ENCODE data around the gene GTPBP3. TPM values are rescaled to one million over a fixed set of nuclear protein-coding genes. Genes with fewer than 3 reads are reported as not detected.

The GTPBP3 gene
- total RNA-seq, 1 experiment from 2014 or later = 21.5 TPM

- peak; percentile 100 for DNase-seq (ENCODE audit: low spot score)
Measured at GRCh38 chr19:17309198-17309964, 28.0 kb upstream of the GTPBP3 start, which contains the start of gene DDA1. TSS of gene DDA1 (plus strand) at chr19:17309563. CDS start at chr19:17309655, 92 bp downstream.

- DNase-seq (ENCODE audit: low spot score) = no peak
Measured at GRCh38 chr19:17309965-17310461, 27.3 kb upstream of the GTPBP3 start.

GRCh38 chr19:17311455-17312188 lies 25.7 kb upstream of the GTPBP3 start:
- DNase-seq (ENCODE audit: low spot score) = peak; percentile 93

- DNase-seq (ENCODE audit: low spot score) = no peak
Measured at GRCh38 chr19:17312189-17313113, 24.9 kb upstream of the GTPBP3 start.

GRCh38 chr19:17314007-17314593 lies 23.3 kb upstream of the GTPBP3 start:
- no peak for DNase-seq (ENCODE audit: low spot score)

- DNase-seq (ENCODE audit: low spot score) = no peak
Measured at GRCh38 chr19:17318966-17319365, 18.4 kb upstream of the GTPBP3 start.

GRCh38 chr19:17319473-17320238 lies 17.7 kb upstream of the GTPBP3 start:
- no peak for DNase-seq (ENCODE audit: low spot score)

- no peak for DNase-seq (ENCODE audit: low spot score)
Measured at GRCh38 chr19:17320435-17320834, 16.9 kb upstream of the GTPBP3 start.

GRCh38 chr19:17321655-17322489 lies 15.5 kb upstream of the GTPBP3 start:
- no peak for DNase-seq (ENCODE audit: low spot score)

- DNase-seq (ENCODE audit: low spot score) = no peak
Measured at GRCh38 chr19:17322854-17323253, 14.5 kb upstream of the GTPBP3 start.

- no peak for DNase-seq (ENCODE audit: low spot score)
Measured at GRCh38 chr19:17323300-17323963, 13.9 kb upstream of the GTPBP3 start.

GRCh38 chr19:17323964-17324332 lies 13.4 kb upstream of the GTPBP3 start:
- DNase-seq (ENCODE audit: low spot score) = no peak

GRCh38 chr19:17324357-17325114 lies 12.8 kb upstream of the GTPBP3 start:
- DNase-seq (ENCODE audit: low spot score) = no peak

GRCh38 chr19:17325133-17325532 lies 12.2 kb upstream of the GTPBP3 start:
- no peak for DNase-seq (ENCODE audit: low spot score)

- DNase-seq (ENCODE audit: low spot score) = no peak
Measured at GRCh38 chr19:17325881-17326594, 11.3 kb upstream of the GTPBP3 start.

- no peak for DNase-seq (ENCODE audit: low spot score)
Measured at GRCh38 chr19:17326595-17326966, 10.8 kb upstream of the GTPBP3 start.

- DNase-seq (ENCODE audit: low spot score) = no peak
Measured at GRCh38 chr19:17327068-17327653, 10.2 kb upstream of the GTPBP3 start.

Measured in A172 (cell line).